Upper lobe of right lung (tissue), 1 donor: ENCODE measurements around the gene HDLBP. TPM values are rescaled to one million over a fixed set of nuclear protein-coding genes. Genes with fewer than 3 reads are reported as not detected.

ENCODE experiments used
- ATAC-seq: fragments of 200-7000 bp; cut with Tn5 transposase; one replicate; pipeline ENCODE4 v1.9.1; 2020; ENCODE audit warnings: mild to moderate bottlenecking, moderate library complexity
- DNase-seq: peaks from one replicate; pipeline ENCODE4 v3.0.0-alpha.2; 2020
- H3K27ac ChIP-seq: fragments of 200-600 bp; one replicate; pipeline ENCODE4 v1.8.0; 2022
- H3K27me3 ChIP-seq: fragments of 200-600 bp; one replicate; pipeline ENCODE4 v1.8.0; 2022; ENCODE audit warnings: mild to moderate bottlenecking
- H3K36me3 ChIP-seq: fragments of 200-600 bp; one replicate; pipeline ENCODE4 v1.8.0; 2022
- H3K4me1 ChIP-seq: fragments of 200-600 bp; one replicate; pipeline ENCODE4 v1.8.0; 2022
- H3K4me3 ChIP-seq: fragments of 200-600 bp; one replicate; pipeline ENCODE4 v1.8.0; 2022; ENCODE audit warnings: mild to moderate bottlenecking
- H3K9me3 ChIP-seq: fragments of 200-600 bp; one replicate; pipeline ENCODE4 v1.8.0; 2022
- intact Hi-C: fragments of 100-400 bp; cut with DNase I; formaldehyde crosslinking; loops from one replicate; pipeline ENCODE4 v1.11.0; 2022
- total RNA-seq: library from RNA; stranded (reverse); fragmentation: NEBNext Ultra II Directional; extraction: Animal tissue kit (Norgen Biotek cat#: 25700); gene quantifications from one replicate; pipeline ENCODE4 v1.2.1, GENCODE V29; 2021
- TF ChIP-seq, protein P1 (sequence below): fragments of 200-600 bp; IDR thresholded peaks from one replicate; pipeline ENCODE4 v1.8.0; 2022; ENCODE audit warnings: antibody characterized with exemption
- donor health status: DM: no; HTN: yes; CAD: no; lungs with severe emphysema.

The HDLBP gene
- total RNA-seq, 1 donor from 2014 or later = 444 TPM

DNA sequence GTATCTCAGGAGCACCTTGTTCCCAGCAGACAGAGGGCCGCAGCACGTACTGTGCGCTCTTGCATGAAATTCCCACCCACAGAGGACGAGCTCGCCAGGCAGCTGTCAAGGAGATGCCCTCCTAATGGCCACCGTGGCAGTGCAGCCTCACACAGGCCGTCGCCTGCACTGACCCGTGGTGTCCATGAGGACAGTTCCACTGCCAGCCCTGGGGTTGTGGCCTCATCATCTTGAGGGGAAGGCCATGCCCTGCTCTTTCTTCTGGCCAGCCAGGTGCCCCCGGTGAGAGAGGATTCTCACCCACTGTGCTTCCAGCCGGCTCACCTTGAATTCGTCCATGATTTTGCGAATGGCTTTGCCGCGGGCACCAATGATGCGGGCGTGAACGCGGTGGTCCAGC, 85.0 kb downstream of the HDLBP start:
- Histone ChIP-seq H3K27ac (no peak overlapping the region), H3K27me3 (no peaks in the 10 kb centered on the region), H3K36me3 (peaks cover 98% of the 10 kb centered on the region), H3K4me1 (no peaks in the 10 kb centered on the region), H3K9me3 (no peaks in the 10 kb centered on the region), H3K4me3 (no peak overlapping the region)
- TF ChIP-seq, protein P1, sequence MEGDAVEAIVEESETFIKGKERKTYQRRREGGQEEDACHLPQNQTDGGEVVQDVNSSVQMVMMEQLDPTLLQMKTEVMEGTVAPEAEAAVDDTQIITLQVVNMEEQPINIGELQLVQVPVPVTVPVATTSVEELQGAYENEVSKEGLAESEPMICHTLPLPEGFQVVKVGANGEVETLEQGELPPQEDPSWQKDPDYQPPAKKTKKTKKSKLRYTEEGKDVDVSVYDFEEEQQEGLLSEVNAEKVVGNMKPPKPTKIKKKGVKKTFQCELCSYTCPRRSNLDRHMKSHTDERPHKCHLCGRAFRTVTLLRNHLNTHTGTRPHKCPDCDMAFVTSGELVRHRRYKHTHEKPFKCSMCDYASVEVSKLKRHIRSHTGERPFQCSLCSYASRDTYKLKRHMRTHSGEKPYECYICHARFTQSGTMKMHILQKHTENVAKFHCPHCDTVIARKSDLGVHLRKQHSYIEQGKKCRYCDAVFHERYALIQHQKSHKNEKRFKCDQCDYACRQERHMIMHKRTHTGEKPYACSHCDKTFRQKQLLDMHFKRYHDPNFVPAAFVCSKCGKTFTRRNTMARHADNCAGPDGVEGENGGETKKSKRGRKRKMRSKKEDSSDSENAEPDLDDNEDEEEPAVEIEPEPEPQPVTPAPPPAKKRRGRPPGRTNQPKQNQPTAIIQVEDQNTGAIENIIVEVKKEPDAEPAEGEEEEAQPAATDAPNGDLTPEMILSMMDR = no peak
- intact Hi-C loops = no loop called here
- DNase-seq (peak; percentile 55), ATAC-seq (no peak)

DNA sequence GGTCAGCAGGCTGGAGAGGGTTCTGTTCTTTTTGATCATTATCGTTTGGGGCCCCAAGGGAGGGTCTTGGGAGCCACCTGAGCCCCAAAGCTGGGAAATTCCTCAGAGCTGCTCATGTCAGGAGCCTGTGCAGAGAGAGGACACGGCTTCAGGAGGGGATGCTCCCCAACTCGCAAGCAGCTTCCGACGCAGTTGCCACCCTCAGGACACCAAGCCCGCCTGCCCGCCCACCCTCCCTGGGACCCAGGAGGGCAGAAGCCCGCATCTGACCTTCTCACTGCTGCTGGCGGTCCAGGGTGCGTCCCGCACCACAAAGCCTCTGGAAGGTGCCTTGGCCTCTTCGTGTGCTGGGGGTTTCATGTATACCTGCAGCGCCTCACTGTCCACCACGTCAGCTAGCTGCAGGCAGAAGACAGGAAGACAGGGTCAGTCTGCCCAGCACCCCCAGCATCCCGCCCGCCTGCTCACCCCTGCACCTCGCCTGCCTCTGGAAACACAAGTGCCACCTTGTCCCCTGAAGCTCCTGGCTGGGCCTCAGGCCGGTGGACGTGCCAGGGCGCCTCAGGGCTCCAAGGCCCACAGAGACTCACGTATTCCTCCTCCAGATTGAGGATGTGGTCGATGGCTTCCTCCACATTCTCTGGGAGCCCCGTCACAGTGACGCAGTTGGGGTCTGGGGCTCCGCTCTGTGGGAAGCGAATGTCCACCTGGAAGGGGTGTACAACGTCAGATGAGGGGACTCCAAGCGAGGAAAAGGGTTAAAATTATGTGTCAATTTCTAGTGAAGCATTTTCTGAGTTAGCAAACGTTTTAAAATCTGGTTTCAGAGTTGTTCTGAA, 85.7 kb downstream of the HDLBP start:
- peak; percentile 52 for DNase-seq
- intact Hi-C loops = no loop called here
- H3K36me3 ChIP-seq = peaks cover 92% of the 10 kb centered on the region

DNA sequence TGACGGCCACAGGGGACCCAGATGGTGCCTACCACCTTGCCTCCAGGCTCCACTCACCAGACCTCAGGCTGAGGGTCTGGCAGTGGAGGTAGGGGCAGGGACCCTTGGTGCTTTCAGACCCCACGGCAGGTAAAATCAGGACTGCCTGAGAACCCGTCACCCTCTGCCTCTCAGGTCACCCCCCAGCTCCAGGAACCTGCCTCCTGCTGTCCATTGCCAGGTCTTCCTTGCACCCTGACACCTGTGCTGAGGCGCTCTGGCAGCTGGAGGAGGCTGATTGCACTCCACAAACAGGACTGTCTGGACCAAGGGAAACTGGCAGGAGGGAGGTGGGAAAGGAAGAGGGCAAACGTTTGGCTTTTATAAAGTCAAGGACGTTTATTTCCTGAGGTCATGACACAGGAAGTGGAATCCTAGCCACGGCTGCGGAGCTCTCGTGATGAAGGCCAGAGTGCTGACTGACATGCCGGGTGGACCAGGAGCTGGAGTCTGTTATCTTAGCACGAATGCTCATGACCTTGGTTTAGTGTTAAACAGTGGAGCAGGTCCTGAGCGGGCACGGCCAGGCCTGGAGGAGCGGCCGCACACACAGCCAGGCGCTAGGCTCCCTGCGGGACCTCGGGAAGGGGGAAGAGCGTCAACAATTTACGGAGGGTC, 86.5 kb downstream of the HDLBP start:
- TF ChIP-seq, protein P1 = no peak
- intact Hi-C loops = no loop called here
- Histone ChIP-seq H3K27ac (no peak overlapping the region), H3K4me1 (no peaks in the 10 kb centered on the region), H3K27me3 (no peaks in the 10 kb centered on the region), H3K4me3 (no peak overlapping the region), H3K36me3 (peaks cover 84% of the 10 kb centered on the region), H3K9me3 (no peaks in the 10 kb centered on the region)
- DNase-seq (peak; percentile 48), ATAC-seq (no peak)

More for the DNA sequence above, 85.7 kb downstream of the HDLBP start:
- Histone ChIP-seq H3K9me3 (no peaks in the 10 kb centered on the region), H3K27ac (no peak overlapping the region), H3K4me1 (no peaks in the 10 kb centered on the region), H3K27me3 (no peaks in the 10 kb centered on the region), H3K4me3 (no peak overlapping the region)
- TF ChIP-seq, protein P1 = no peak
- no peak for ATAC-seq

DNA sequence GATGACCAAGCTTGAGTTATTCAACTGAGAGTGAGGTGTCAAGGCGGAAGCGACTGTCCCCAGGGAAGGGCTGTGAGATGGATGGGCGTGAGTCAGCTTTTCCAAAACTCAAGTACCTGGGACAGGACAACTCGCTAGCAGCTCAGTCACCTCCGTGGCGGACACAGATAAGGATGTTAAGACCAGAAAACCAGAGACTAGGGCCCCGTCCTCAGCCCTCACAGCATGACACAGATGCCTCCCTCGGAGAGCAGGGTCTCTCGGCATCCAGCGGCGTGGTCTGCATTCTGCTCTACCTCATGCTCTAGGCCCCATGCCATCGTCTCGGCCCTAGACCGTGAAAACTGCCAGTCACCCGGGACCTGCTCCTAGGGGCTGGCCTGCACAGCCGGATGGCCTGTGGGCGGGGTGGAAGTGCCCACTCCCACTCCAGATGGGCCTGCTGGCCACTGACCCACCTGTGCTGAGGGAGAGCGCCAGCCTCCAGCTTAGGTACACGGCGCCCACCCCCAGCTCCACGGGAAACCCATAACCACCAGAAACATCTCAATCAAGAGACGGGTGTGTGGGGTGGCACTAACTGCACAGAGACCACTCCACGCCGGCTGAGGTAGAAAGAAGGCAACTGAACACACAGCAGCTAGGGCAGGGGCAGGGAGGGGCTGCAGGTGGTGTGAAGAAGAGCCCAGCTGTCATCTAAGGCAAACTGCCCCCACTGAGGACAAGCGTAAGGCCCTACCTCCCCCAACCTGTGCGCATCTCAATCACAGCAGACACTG, 87.2 kb downstream of the HDLBP start:
- Histone ChIP-seq H3K27ac (no peak overlapping the region), H3K27me3 (no peaks in the 10 kb centered on the region), H3K4me1 (no peaks in the 10 kb centered on the region), H3K9me3 (no peaks in the 10 kb centered on the region), H3K36me3 (peaks cover 77% of the 10 kb centered on the region), H3K4me3 (no peak overlapping the region)
- intact Hi-C loops = no loop called here
- TF ChIP-seq, protein P1 = no peak
- no peak for ATAC-seq
- no peak for DNase-seq

DNA sequence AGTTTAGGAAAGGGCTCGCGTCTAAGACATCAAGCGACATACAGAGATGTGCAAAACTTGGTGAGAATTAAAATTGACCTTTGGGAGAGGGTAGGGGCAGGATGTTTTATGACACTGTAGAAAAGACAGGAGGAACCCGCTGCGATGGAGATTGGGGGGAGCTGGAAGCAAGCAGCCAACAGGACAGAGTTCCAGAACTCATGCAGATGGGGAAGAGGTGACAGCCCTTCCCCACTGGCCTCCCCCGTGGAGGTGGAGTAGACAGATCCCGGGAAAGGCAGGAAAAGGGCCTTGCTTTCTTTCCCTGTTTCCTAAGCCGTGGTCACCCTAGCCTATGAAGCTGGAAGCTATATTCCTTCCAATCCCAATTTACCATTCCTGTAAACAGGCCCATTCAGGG, 87.9 kb downstream of the HDLBP start:
- TF ChIP-seq, protein P1 = no peak
- Histone ChIP-seq H3K4me1 (no peaks in the 10 kb centered on the region), H3K27me3 (no peaks in the 10 kb centered on the region), H3K9me3 (no peaks in the 10 kb centered on the region), H3K27ac (no peak overlapping the region), H3K36me3 (peaks cover 70% of the 10 kb centered on the region), H3K4me3 (no peak overlapping the region)
- DNase-seq (no peak), ATAC-seq (no peak)
- intact Hi-C loops = no loop called here
